Measurements from ENCODE around the gene SPARC. TPM values are rescaled to one million over a fixed set of nuclear protein-coding genes. Genes with fewer than 3 reads are reported as not detected.

The SPARC gene
- total and polyA plus RNA-seq, 2 experiments from 2014 or later = 6,520 to 20,092 TPM

DNA sequence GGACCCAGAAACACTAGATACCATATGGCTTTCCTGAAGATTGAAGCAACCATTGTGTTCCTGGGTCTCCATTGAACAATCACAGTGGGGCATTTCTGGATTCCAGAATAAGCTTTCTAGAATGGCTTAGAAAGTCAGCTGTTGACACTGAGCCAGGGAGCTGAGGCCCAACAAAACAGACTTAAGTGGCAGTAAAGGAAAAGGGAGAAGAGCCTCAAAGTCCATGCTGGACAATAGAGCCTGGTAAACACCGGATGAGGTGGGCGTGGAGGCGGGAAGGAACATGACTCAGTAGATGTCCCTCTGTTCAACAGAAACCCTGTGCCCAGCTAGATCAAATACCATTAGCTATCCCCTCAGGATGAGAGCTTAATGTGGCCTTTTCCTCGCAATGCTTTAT lies 14.8 kb downstream of the SPARC start:
- Histone ChIP-seq H3K4me2 (ENCODE audit: unreplicated experiment) (peak overlapping the region; percentile 29), H3K9me2 (ENCODE audit: insufficient read depth) (no peaks in the 10 kb centered on the region), H3F3A (ENCODE audit: insufficient read depth) (peaks cover 96% of the 10 kb centered on the region), H3K9me3 (ENCODE audit: low read depth) (no peaks in the 10 kb centered on the region), H3K27me3 (replicated peaks; ENCODE audit: insufficient read depth) (no peaks in the 10 kb centered on the region), H3K36me3 (ENCODE audit: low read depth) (peaks cover 92% of the 10 kb centered on the region), H4K20me1 (ENCODE audit: insufficient read depth) (peaks cover 5% of the 10 kb centered on the region), H3K79me2 (ENCODE audit: insufficient read depth) (peaks cover 97% of the 10 kb centered on the region), H3K27ac (peak overlapping the region; percentile 99), H3K4me3 (no peak overlapping the region), H3K9ac (peak overlapping the region; percentile 99), H2AFZ (no peak overlapping the region), H3K4me1 (ENCODE audit: insufficient read depth) (peaks cover 79% of the 10 kb centered on the region)
- 11 to 22% methylated on average over 4 of the region's 4 CpGs for WGBS, 2 experiments (ENCODE audit: low coverage in 1 of 2, low lambda C conversion rate in 2 of 2, missing lambda C conversion rate in 2 of 2)
- in situ Hi-C loops (cut with MboI) = no loop called here
- no peak for TF ChIP-seq EZH2 (IDR thresholded peaks at IDR 0.05; ENCODE audit: insufficient read depth, poor library complexity, severe bottlenecking)
- DNase-seq = peak; percentile 88

DNA sequence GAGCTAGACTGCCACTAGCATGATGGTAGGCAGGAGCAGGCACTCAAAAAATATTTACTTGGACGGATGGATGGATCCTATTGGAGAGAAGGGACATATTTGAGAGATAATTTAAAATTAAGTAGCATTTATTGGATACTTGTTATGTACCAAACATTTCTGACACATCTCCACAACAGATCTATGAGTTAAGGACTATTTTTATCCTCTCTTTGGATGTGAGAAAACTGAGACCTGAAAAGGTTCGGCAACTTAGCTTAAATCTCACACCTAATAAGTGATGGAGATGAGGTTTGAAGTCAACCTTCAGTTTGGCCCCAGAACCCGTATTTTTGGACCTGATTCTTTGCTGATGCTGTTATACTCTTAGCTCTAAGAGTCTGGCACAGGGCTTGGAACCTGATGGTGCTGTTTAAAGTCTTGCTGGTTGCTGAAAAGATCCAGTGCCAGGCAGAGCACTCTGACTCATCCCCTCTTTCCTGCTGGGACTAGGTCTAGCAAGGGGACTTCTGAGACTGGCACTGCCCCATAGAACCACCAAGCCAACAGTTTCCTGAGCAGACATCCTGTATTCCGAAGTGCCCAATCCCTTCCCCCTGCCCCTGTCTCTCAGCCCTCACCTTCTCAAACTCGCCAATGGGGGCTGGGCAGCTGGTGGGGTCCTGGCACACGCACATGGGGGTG lies 15.6 kb downstream of the SPARC start:
- H2AFZ ChIP-seq = no peak overlapping the region
- peaks cover 96% of the 10 kb centered on the region for H3F3A ChIP-seq (ENCODE audit: insufficient read depth)
- H3K27me3 ChIP-seq (replicated peaks; ENCODE audit: insufficient read depth) = no peaks in the 10 kb centered on the region
- H3K9ac ChIP-seq = peak overlapping the region; percentile 99
- no peaks in the 10 kb centered on the region; the same call in 1 of the 2 replicates for H4K20me1 ChIP-seq (ENCODE audit: insufficient read depth)
- TF ChIP-seq EZH2phosphoT487 (IDR thresholded peaks at IDR 0.05; ENCODE audit: insufficient read depth, low read depth) = no peak
- TF ChIP-seq EZH2 (IDR thresholded peaks at IDR 0.05; ENCODE audit: insufficient read depth, poor library complexity, severe bottlenecking) = no peak
- in situ Hi-C loops (cut with MboI) = no loop called here
- peak overlapping the region; percentile 99 for H3K27ac ChIP-seq
- no peak overlapping the region for H3K4me3 ChIP-seq
- H3K9me2 ChIP-seq (ENCODE audit: insufficient read depth) = no peaks in the 10 kb centered on the region
- peaks cover 93% of the 10 kb centered on the region for H3K36me3 ChIP-seq (ENCODE audit: low read depth)
- H3K9me3 ChIP-seq (ENCODE audit: low read depth) = no peaks in the 10 kb centered on the region
- H3K4me2 ChIP-seq (ENCODE audit: unreplicated experiment) = peak overlapping the region; percentile 29
- 21 to 29% methylated on average over 6 of the region's 6 CpGs for WGBS, 2 experiments (ENCODE audit: low coverage in 1 of 2, low lambda C conversion rate in 2 of 2, missing lambda C conversion rate in 2 of 2)
- peaks cover 96% of the 10 kb centered on the region for H3K79me2 ChIP-seq (ENCODE audit: insufficient read depth)
- peak; percentile 84 for DNase-seq
- H3K4me1 ChIP-seq (ENCODE audit: insufficient read depth) = peaks cover 71% of the 10 kb centered on the region

DNA sequence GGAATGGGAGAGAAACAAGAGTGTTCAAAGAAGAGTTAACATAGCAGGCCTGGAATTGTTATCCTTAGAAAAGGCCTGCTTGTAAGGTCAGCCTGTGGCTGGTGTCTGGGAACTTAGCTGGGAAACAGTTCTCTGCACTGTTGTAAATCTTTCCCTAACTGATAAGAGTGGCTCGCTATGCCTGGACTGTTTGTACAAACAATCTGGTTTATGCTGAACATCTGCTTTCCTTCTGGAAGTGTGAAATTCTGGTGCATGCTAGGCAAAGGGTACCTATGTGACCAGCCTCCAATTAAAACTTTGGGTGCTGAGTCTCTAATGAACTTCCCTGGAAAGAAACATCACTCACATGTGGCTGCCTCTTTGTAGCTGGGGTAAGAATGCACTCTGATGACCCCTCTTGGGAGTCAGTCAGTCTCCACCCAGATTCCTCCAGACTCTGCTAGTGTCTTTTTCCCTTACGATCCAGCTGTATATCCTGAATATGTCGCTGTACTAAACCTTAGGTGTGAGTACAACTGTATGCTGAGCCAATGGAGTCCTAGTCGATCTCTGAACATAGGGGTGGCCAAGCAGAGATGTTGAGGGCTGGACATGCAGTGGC lies 16.5 kb downstream of the SPARC start:
- Histone ChIP-seq H3K36me3 (ENCODE audit: low read depth) (peaks cover 93% of the 10 kb centered on the region), H2AFZ (no peak overlapping the region), H3K79me2 (ENCODE audit: insufficient read depth) (peaks cover 95% of the 10 kb centered on the region), H4K20me1 (ENCODE audit: insufficient read depth) (no peaks in the 10 kb centered on the region), H3K27ac (peak overlapping the region; percentile 99), H3K9me3 (ENCODE audit: low read depth) (no peaks in the 10 kb centered on the region), H3K4me2 (ENCODE audit: unreplicated experiment) (no peak overlapping the region), H3K4me3 (no peak overlapping the region), H3K27me3 (replicated peaks; ENCODE audit: insufficient read depth) (no peaks in the 10 kb centered on the region), H3F3A (ENCODE audit: insufficient read depth) (peaks cover 96% of the 10 kb centered on the region), H3K4me1 (ENCODE audit: insufficient read depth) (peaks cover 71% of the 10 kb centered on the region), H3K9me2 (ENCODE audit: insufficient read depth) (no peaks in the 10 kb centered on the region), H3K9ac (peak overlapping the region; percentile 99)
- TF ChIP-seq EZH2 (IDR thresholded peaks at IDR 0.05; ENCODE audit: insufficient read depth, poor library complexity, severe bottlenecking) (no peak), EZH2phosphoT487 (IDR thresholded peaks at IDR 0.05; ENCODE audit: insufficient read depth, low read depth) (no peak)
- DNase-seq = no peak
- WGBS, 2 experiments (ENCODE audit: low coverage in 1 of 2, low lambda C conversion rate in 2 of 2, missing lambda C conversion rate in 2 of 2) = 29 to 34% methylated on average over 4 of the region's 4 CpGs
- in situ Hi-C loops (cut with MboI) = no loop called here

DNA sequence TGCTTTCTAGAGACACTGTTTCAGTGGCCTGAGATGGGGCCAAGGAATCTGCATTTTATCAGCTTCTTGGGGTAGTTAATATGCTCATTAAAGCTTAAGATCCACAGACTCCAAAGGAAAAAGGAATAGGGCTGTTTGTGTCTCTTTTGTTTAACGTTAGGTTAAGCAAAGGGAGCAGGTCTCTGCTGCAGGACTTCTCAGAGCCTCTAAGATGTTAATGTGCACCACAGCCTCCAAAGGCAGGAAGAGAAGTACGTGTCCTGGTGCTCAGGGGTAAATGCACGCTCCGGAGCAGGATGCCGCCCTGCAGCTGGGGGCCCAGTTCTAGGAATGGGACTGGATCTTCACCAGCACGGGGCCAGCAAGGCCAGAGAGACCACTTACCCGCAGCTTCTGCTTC lies 19.6 kb downstream of the SPARC start:
- Histone ChIP-seq H3K27me3 (replicated peaks; ENCODE audit: insufficient read depth) (no peaks in the 10 kb centered on the region), H3K36me3 (ENCODE audit: low read depth) (peaks cover 94% of the 10 kb centered on the region), H3K4me2 (ENCODE audit: unreplicated experiment) (no peak overlapping the region), H2AFZ (no peak overlapping the region), H3K9me3 (ENCODE audit: low read depth) (no peaks in the 10 kb centered on the region), H3K27ac (peak overlapping the region; percentile 99), H3K4me3 (no peak overlapping the region), H3K9me2 (ENCODE audit: insufficient read depth) (no peaks in the 10 kb centered on the region), H4K20me1 (ENCODE audit: insufficient read depth) (no peaks in the 10 kb centered on the region; the same call in 1 of the 2 replicates), H3K4me1 (ENCODE audit: insufficient read depth) (peaks cover 71% of the 10 kb centered on the region), H3F3A (ENCODE audit: insufficient read depth) (peaks cover 96% of the 10 kb centered on the region), H3K79me2 (ENCODE audit: insufficient read depth) (peaks cover 75% of the 10 kb centered on the region), H3K9ac (peak overlapping the region; percentile 20; the same call in 1 of the 2 replicates)
- TF ChIP-seq EZH2 (IDR thresholded peaks at IDR 0.05; ENCODE audit: insufficient read depth, poor library complexity, severe bottlenecking) (no peak), EZH2phosphoT487 (IDR thresholded peaks at IDR 0.05; ENCODE audit: insufficient read depth, low read depth) (no peak)
- in situ Hi-C loops (cut with MboI) = no loop called here
- DNase-seq = no peak
- WGBS, 2 experiments (ENCODE audit: low coverage in 1 of 2, low lambda C conversion rate in 2 of 2, missing lambda C conversion rate in 2 of 2) = 48 to 50% methylated on average over 6 to 7 of the region's 7 CpGs

All from GM23248 (cell line).